GM12873 (cell line): ENCODE measurements around the gene AHSA1.

Experiments
- CTCF ChIP-seq: IDR thresholded peaks from 2 replicates; pipeline ENCODE4 v1.5.1; 2012; ENCODE audit warnings: low read depth, mild to moderate bottlenecking, moderate library complexity, low read length, control low read depth; ENCODE audit not compliant: insufficient read depth; ENCODE audit errors: missing control alignments

The AHSA1 gene

GRCh38 chr14:77475432-77476115 lies 17.7 kb downstream of the AHSA1 start:
- no peak for TF ChIP-seq CTCF

GRCh38 chr14:77478029-77478428 lies 20.1 kb downstream of the AHSA1 start:
- no peak for TF ChIP-seq CTCF

GRCh38 chr14:77478796-77479195 lies 20.9 kb downstream of the AHSA1 start:
- TF ChIP-seq CTCF: no peak

- TF ChIP-seq CTCF: no peak
Observed at GRCh38 chr14:77482422-77482821, 24.5 kb downstream of the AHSA1 start.

- no peak for TF ChIP-seq CTCF
Observed at GRCh38 chr14:77485256-77485655, 27.4 kb downstream of the AHSA1 start.

- TF ChIP-seq CTCF: no peak
Observed at GRCh38 chr14:77485901-77486678, 28.2 kb downstream of the AHSA1 start.

GRCh38 chr14:77488558-77488957 lies 30.7 kb downstream of the AHSA1 start:
- TF ChIP-seq CTCF: no peak
